ENCODE measurements around the gene RNF5.

Gene RNF5

DNA sequence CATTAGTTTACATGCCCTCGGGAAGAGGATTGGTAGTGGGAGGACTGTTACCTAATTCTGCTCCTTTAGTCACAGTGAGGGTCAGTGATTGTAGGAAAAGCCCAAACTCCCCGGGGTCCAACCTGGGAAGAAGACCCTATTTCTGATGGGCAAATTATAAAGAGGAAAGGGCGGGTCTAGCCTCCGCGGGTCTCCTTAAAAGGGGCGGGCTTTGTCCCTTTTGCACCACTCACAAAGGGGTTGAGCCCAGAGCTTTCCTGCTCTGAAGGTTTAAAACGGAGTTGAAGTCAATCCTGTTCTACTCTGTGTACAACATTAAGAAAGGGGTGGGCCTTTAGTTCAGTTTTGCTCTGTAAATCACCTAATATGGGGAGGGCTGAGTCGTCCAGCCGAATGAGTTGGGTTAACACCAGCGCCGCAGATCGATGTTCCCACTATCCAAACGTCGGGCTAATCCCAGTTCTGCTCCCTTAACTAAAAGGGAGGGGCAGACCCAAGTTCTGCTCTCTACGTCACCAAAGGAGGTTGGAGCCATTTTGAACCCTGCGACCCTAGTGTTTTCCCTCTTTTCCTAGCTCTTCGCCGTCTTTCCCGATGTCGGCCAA, 920 bp upstream of the RNF5 start:
- no peaks in the 10 kb centered on the region for H3K27me3 ChIP-seq
- peaks cover 0 to under 1% (median 0%) of the 10 kb centered on the region in 11 experiments; a peak in 1 of 22 replicates for H4K20me1 ChIP-seq
- peaks cover 17 to 30% (median 27%) of the 10 kb centered on the region in 11 experiments for H3K36me3 ChIP-seq
- no peaks in the 10 kb centered on the region for H3K9me3 ChIP-seq (replicated peaks in 1 of 11)
- H3K4me2 ChIP-seq = peak overlapping the region; percentile 88 to 98 (median 92)
- H3K4me1 ChIP-seq = peaks cover 61 to 83% (median 77%) of the 10 kb centered on the region in 10 experiments
- peak overlapping the region; percentile 73 to 90 (median 82) for H3K4me3 ChIP-seq
- H3K27ac ChIP-seq = peak overlapping the region; percentile 80 to 94 (median 90)
- H3K9ac ChIP-seq = peak overlapping the region; percentile 81 to 92 (median 90)
- no peak for TF ChIP-seq Cebpa-rat (IDR thresholded peaks at IDR 0.05)

DNA sequence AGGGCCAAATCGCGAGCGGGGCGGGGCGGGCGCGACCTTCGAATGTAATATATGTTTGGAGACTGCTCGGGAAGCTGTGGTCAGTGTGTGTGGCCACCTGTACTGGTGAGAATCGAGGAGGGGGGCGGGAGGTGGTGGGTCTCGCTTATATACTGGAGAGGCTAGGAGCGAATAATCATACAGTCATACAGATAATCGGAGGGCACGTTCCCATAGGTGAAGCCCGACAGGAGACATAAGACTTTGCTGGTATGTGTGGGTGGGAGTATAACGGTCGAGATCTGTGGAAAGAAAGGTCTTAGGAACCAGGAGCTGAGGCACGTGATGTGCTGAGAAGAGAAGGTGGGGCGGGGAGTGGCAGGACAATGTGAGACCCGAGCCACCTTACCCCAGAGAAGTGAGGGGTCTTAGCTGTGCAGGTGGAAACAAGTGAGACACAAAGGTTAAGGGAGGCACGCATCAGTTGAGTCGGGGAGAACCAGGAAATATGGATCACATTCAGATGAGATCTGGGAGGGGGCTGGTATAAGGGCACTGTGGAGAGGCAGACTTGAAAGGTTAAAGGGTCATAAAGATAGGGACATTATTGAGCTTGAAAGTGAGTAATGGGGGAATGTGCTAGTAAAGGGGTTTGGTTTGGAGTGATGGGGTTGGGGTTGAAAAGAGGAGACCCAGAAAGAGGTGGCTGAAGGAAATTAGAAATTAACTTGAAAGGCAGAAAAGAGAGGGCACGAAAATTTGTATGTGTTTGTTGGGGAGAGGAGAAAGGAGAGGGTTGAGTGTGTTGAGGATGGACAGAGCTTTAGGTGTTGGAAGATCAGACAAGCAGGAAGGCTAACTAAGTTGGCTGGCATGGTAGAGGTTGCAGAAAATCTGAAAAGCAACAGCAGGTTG, 589 bp downstream of the RNF5 start:
- Histone ChIP-seq H3K9ac (peak overlapping the region; percentile 80 to 90 (median 84)), H4K20me1 (peaks cover 0 to 11% (median 0%) of the 10 kb centered on the region in 11 experiments; a peak in 5 of 22 replicates), H3K4me2 (peak overlapping the region; percentile 88 to 99 (median 95)), H3K36me3 (peaks cover 32 to 46% (median 42%) of the 10 kb centered on the region in 11 experiments), H3K4me3 (peak overlapping the region; percentile 73 to 90 (median 80)), H3K9me3 (replicated peaks in 1 of 11) (no peaks in the 10 kb centered on the region), H3K27me3 (no peaks in the 10 kb centered on the region), H3K27ac (peak overlapping the region; percentile 56 to 94 (median 89); a peak in 21 of 22 replicates), H3K4me1 (peaks cover 48 to 82% (median 70%) of the 10 kb centered on the region in 10 experiments)
- TF ChIP-seq Cebpa-rat (IDR thresholded peaks at IDR 0.05) = no peak

DNA sequence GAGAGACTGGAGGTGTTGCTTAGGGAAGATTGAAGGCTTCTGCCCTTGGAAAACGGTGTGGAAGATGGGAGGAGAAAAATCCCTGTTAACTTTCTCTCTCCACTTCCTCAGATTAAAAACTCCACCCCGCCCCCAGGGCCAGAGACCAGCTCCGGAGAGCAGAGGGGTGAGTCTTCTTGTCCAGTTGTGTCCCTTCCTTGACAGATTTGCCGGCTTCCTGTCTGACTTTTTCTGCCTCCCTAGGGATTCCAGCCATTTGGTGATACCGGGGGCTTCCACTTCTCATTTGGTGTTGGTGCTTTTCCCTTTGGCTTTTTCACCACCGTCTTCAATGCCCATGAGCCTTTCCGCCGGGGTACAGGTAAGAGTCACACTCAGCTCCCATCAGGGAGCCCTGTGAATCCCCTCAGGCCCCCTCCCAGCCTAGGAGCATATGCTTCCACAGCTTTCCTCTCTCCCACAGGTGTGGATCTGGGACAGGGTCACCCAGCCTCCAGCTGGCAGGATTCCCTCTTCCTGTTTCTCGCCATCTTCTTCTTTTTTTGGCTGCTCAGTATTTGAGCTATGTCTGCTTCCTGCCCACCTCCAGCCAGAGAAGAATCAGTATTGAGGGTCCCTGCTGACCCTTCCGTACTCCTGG, 1.7 kb downstream of the RNF5 start:
- Histone ChIP-seq H3K27ac (peak overlapping the region in 7 of 11 experiments; percentile 1 to 93 (median 86); a peak in 4 of 22 replicates), H3K4me3 (peak overlapping the region; percentile 73 to 90 (median 80); a peak in 15 of 20 replicates), H3K27me3 (no peaks in the 10 kb centered on the region), H3K36me3 (peaks cover 39 to 53% (median 49%) of the 10 kb centered on the region in 11 experiments), H3K9ac (peak overlapping the region in 9 of 11 experiments; percentile 80 to 90 (median 86); a peak in 9 of 22 replicates), H3K9me3 (replicated peaks in 1 of 11) (no peaks in the 10 kb centered on the region), H4K20me1 (peaks cover 0 to 18% (median 0%) of the 10 kb centered on the region in 11 experiments; a peak in 6 of 22 replicates), H3K4me1 (peaks cover 38 to 78% (median 60%) of the 10 kb centered on the region in 10 experiments), H3K4me2 (peak overlapping the region; percentile 88 to 99 (median 95))
- TF ChIP-seq Cebpa-rat (IDR thresholded peaks at IDR 0.05) = no peak

DNA sequence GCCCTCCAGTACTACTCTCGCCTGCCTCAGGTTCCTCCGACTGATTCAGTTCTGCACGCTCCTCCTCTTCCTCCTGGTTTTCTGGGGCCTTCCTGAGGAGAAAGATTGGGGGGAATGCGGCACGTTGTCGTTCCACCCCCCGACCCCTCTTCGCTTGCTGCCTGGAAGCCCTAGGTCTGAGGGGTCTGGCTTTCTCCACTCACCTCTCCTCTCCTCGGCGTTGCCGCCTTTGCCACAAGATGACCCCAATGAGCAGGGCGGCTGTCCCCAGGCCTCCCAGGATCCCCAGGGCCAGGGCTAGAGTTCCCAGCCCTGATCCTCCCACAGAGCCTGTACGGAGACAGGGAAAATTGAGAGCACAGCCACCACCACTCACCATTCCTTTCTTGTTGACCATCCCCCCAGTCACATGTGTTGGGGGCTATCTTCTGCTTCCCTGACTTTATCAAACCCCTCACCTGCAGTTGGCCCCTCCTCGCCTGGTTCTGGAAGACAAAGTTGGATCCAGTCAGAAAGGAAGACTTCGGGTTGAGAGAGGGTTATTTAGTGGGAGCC, 3.0 kb downstream of the RNF5 start:
- peaks cover 31 to 75% (median 55%) of the 10 kb centered on the region in 10 experiments for H3K4me1 ChIP-seq
- no peaks in the 10 kb centered on the region for H3K27me3 ChIP-seq
- no peak overlapping the region for H3K4me3 ChIP-seq
- peak overlapping the region in 5 of 11 experiments; percentile 1 to 43 (median 13); a peak in 3 of 22 replicates for H3K9ac ChIP-seq
- H3K36me3 ChIP-seq = peaks cover 44 to 58% (median 53%) of the 10 kb centered on the region in 11 experiments
- no peaks in the 10 kb centered on the region for H3K9me3 ChIP-seq (replicated peaks in 1 of 11)
- H4K20me1 ChIP-seq = peaks cover 0 to 18% (median 0%) of the 10 kb centered on the region in 11 experiments; a peak in 6 of 22 replicates
- peak overlapping the region in 1 of 11 experiments; percentile 4; a peak in 1 of 22 replicates for H3K27ac ChIP-seq
- TF ChIP-seq Cebpa-rat (IDR thresholded peaks at IDR 0.05) = no peak
- peak overlapping the region in 5 of 11 experiments; percentile 46 to 95 (median 92); a peak in 5 of 22 replicates for H3K4me2 ChIP-seq

DNA sequence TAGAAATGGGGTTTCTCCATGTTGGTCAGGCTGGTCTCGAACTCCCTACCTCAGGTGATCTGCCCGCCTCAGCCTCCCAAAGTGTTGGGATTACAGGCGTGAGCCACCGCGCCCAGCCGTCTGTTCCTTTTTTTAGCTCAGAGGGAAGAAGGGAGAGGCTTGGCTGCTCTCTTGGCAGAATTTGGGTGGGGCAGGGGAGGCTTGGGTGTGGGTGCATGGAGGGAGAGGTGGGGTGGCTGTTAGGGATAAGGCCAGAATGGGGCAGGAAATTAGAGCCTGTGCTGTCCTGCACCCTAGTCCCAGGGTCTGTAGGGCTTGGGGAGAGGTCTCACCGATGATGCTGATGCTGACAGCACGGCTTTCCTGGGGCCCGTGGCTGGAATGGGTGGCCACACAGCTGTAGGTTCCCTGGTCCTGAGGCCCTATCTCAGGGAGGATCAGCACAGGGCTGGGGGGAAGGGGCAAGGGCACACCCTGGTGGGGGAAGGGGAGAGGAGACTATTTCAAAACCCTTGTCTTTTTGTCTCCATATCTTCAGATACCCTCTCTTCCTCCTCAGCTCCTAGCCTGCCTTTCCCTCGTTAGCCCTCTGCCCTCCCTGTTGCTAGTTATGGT, 3.8 kb downstream of the RNF5 start:
- no peaks in the 10 kb centered on the region for H3K9me3 ChIP-seq (replicated peaks in 1 of 11)
- peak overlapping the region; percentile 7 to 66 (median 37); a peak in 16 of 22 replicates for H3K9ac ChIP-seq
- H3K4me2 ChIP-seq = peak overlapping the region in 5 of 11 experiments; percentile 2 to 95 (median 46); a peak in 6 of 22 replicates
- no peak overlapping the region for H3K4me3 ChIP-seq
- peaks cover 31 to 75% (median 55%) of the 10 kb centered on the region in 10 experiments for H3K4me1 ChIP-seq
- H4K20me1 ChIP-seq = peaks cover 0 to 24% (median 5%) of the 10 kb centered on the region in 11 experiments; a peak in 9 of 22 replicates
- peaks cover 52 to 66% (median 61%) of the 10 kb centered on the region in 11 experiments for H3K36me3 ChIP-seq
- TF ChIP-seq Cebpa-rat (IDR thresholded peaks at IDR 0.05) = no peak
- H3K27ac ChIP-seq = peak overlapping the region in 7 of 11 experiments; percentile 21 to 43 (median 37); a peak in 10 of 22 replicates
- no peaks in the 10 kb centered on the region for H3K27me3 ChIP-seq

DNA sequence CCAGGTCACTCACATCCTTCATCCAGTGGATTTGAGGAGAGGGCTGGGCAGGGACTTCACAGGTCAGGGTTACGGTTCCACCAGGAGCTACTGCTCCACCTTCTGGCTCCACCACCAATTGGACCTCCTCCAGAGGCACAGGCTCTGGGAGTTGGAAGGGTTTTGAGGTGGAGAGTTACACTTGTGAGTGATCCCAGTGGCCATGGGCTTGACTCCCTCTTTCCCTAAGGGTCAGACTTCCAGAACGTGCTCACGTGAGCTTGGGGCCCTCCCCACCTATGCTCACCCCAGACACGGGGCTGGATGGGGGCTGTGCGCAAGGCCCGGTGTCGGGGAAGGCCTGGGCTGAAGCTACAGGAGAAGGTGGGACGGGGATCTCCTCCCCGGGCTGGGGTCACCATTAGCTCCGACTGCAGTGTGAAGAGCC, 4.4 kb downstream of the RNF5 start:
- Histone ChIP-seq H3K4me1 (peaks cover 32 to 77% (median 55%) of the 10 kb centered on the region in 10 experiments), H3K9ac (peak overlapping the region; percentile 7 to 66 (median 37); a peak in 17 of 22 replicates), H3K36me3 (peaks cover 57 to 72% (median 67%) of the 10 kb centered on the region in 11 experiments), H4K20me1 (peaks cover 0 to 28% (median 7%) of the 10 kb centered on the region in 11 experiments; a peak in 9 of 22 replicates), H3K4me2 (peak overlapping the region in 5 of 11 experiments; percentile 2 to 95 (median 46); a peak in 6 of 22 replicates), H3K27ac (peak overlapping the region in 7 of 11 experiments; percentile 21 to 43 (median 37); a peak in 10 of 22 replicates), H3K27me3 (no peaks in the 10 kb centered on the region), H3K9me3 (replicated peaks in 1 of 11) (no peaks in the 10 kb centered on the region), H3K4me3 (no peak overlapping the region)
- no peak for TF ChIP-seq Cebpa-rat (IDR thresholded peaks at IDR 0.05)

DNA sequence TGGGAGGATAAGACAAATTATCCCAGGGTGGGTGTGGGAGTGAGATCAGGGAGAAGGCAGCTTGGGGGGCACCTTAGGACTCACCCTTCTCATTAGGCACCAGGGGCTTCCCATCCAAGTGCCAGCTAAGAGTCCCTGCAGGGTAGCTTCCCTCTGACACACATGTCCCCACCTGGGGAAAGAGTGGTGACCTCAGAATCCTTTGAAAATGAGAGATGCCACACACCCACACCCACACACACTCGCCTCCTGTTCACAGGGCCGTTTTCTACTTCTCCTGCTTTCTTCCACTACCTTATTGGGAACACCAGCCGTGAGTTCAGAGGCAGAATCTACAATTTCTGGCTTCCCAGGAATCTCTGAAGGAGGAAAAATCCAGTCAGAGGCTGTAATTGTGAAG, 4.8 kb downstream of the RNF5 start:
- Histone ChIP-seq H3K4me1 (peaks cover 37 to 82% (median 60%) of the 10 kb centered on the region in 10 experiments), H3K4me2 (peak overlapping the region in 3 of 11 experiments; percentile 20 to 95 (median 46); a peak in 5 of 22 replicates), H3K9me3 (replicated peaks in 1 of 11) (no peaks in the 10 kb centered on the region), H3K36me3 (peaks cover 62 to 76% (median 71%) of the 10 kb centered on the region in 11 experiments), H3K4me3 (no peak overlapping the region), H4K20me1 (peaks cover 0 to 33% (median 7%) of the 10 kb centered on the region in 11 experiments; a peak in 9 of 22 replicates), H3K27me3 (no peaks in the 10 kb centered on the region), H3K9ac (peak overlapping the region in 10 of 11 experiments; percentile 7 to 66 (median 36); a peak in 16 of 22 replicates), H3K27ac (peak overlapping the region in 5 of 11 experiments; percentile 12 to 38 (median 37); a peak in 6 of 22 replicates)
- no peak for TF ChIP-seq Cebpa-rat (IDR thresholded peaks at IDR 0.05)

Data from BLaER1 treated with 17β-estradiol and CSF1 and Interleukin-3, amounts not matched to agents 10 nM and 100 nM (cell line).